H9 (cell line): ENCODE measurements around the gene IL1RAPL1. TPM values are rescaled to one million over a fixed set of nuclear protein-coding genes. Genes with fewer than 3 reads are reported as not detected.

ENCODE experiments used
- DNase-seq: peaks from one replicate; pipeline ENCODE4 v3.0.0-alpha.2; 2017
- H2AFZ ChIP-seq: one replicate; pipeline ENCODE4 v1.6.1; 2013; ENCODE audit warnings: mild to moderate bottlenecking, low read length, control low read depth, moderate library complexity
- H2AK5ac ChIP-seq: 2 replicates; pipeline ENCODE4 v1.6.1; 2013; ENCODE audit warnings: low read length, control low read depth, mixed read lengths; ENCODE audit not compliant: insufficient read length
- H2BK120ac ChIP-seq: one replicate; pipeline ENCODE4 v1.6.1; 2013; ENCODE audit warnings: low read depth, mild to moderate bottlenecking, low read length, control low read depth, inconsistent platforms; ENCODE audit not compliant: poor library complexity, severe bottlenecking
- H2BK12ac ChIP-seq: 2 replicates; pipeline ENCODE4 v1.6.1; 2013; ENCODE audit warnings: low read length, control low read depth, mixed read lengths, low read depth; ENCODE audit not compliant: insufficient read length
- H2BK15ac ChIP-seq: 2 replicates; pipeline ENCODE4 v1.6.1; 2013; ENCODE audit warnings: low read depth, low read length, control low read depth
- H2BK20ac ChIP-seq: one replicate; pipeline ENCODE4 v1.6.1; 2013; ENCODE audit warnings: low read depth, mild to moderate bottlenecking, low read length, control low read depth, inconsistent platforms; ENCODE audit not compliant: poor library complexity, severe bottlenecking
- H2BK5ac ChIP-seq: 2 replicates; pipeline ENCODE4 v1.6.1; 2013; ENCODE audit warnings: low read length, control low read depth, mixed read lengths; ENCODE audit not compliant: insufficient read length
- H3K14ac ChIP-seq: 2 replicates; pipeline ENCODE4 v1.6.1; 2013; ENCODE audit warnings: low read length, control low read depth; ENCODE audit not compliant: insufficient read depth
- H3K18ac ChIP-seq: 2 replicates; pipeline ENCODE4 v1.6.1; 2013; ENCODE audit warnings: low read depth, mild to moderate bottlenecking, mixed read lengths, low read length, control low read depth; ENCODE audit not compliant: insufficient read length
- H3K23ac ChIP-seq: 2 replicates; pipeline ENCODE4 v1.6.1; 2013; ENCODE audit warnings: low read length, control low read depth, mixed read lengths, low read depth; ENCODE audit not compliant: insufficient read length
- H3K23me2 ChIP-seq: 2 replicates; pipeline ENCODE4 v1.6.1; 2013; ENCODE audit warnings: low read depth, mild to moderate bottlenecking, mixed read lengths, low read length, control low read depth; ENCODE audit not compliant: insufficient read length, poor library complexity, severe bottlenecking
- H3K27ac ChIP-seq: 2 replicates; pipeline ENCODE4 v1.5.1; 2013; ENCODE audit warnings: low read length, control low read depth, mixed read lengths, low read depth; ENCODE audit not compliant: insufficient read length
- H3K27me3 ChIP-seq: 2 replicates; pipeline ENCODE4 v1.6.1; 2013; ENCODE audit warnings: low read length, control low read depth, inconsistent platforms; ENCODE audit not compliant: insufficient read depth
- H3K4ac ChIP-seq: 2 replicates; pipeline ENCODE4 v1.6.1; 2013; ENCODE audit warnings: low read depth, mild to moderate bottlenecking, control low read depth, inconsistent platforms, low read length, moderate library complexity
- H3K4me1 ChIP-seq: 2 replicates; pipeline ENCODE4 v1.6.1; 2013; ENCODE audit warnings: low read length, control low read depth, inconsistent platforms; ENCODE audit not compliant: insufficient read depth
- H3K4me2 ChIP-seq: 2 replicates; pipeline ENCODE4 v1.6.1; 2013; ENCODE audit warnings: low read length, control low read depth, mixed read lengths; ENCODE audit not compliant: insufficient read length, insufficient read depth
- H3K56ac ChIP-seq: 2 replicates; pipeline ENCODE4 v1.6.1; 2013; ENCODE audit warnings: low read depth, mild to moderate bottlenecking, mixed read lengths, low read length, control low read depth; ENCODE audit not compliant: insufficient read length
- H3K79me1 ChIP-seq: 2 replicates; pipeline ENCODE4 v1.6.1; 2013; ENCODE audit warnings: low read depth, mild to moderate bottlenecking, moderate library complexity, low read length, control low read depth, inconsistent platforms; ENCODE audit not compliant: insufficient read depth, poor library complexity, severe bottlenecking
- H3K79me2 ChIP-seq: 2 replicates; pipeline ENCODE4 v1.6.1; 2013; ENCODE audit warnings: low read length, control low read depth, inconsistent platforms; ENCODE audit not compliant: insufficient read depth
- H3K9ac ChIP-seq: 2 replicates; pipeline ENCODE4 v1.6.1; 2013; ENCODE audit warnings: low read length, control low read depth, mixed read lengths; ENCODE audit not compliant: insufficient read length; ENCODE audit errors: extremely low read depth
- H3K9me3 ChIP-seq: one replicate; pipeline ENCODE4 v1.6.1; 2013; ENCODE audit warnings: low read depth, low read length, inconsistent platforms; ENCODE audit not compliant: control insufficient read depth
- H3T11ph ChIP-seq: one replicate; pipeline ENCODE4 v1.6.1; 2013; ENCODE audit warnings: mild to moderate bottlenecking, low read length, control low read depth, inconsistent platforms
- H4K20me1 ChIP-seq: one replicate; pipeline ENCODE4 v1.6.1; 2013; ENCODE audit not compliant: control insufficient read depth, insufficient read length, insufficient read depth
- H4K5ac ChIP-seq: 2 replicates; pipeline ENCODE4 v1.6.1; 2013; ENCODE audit warnings: low read depth, mild to moderate bottlenecking, mixed read lengths, low read length, control low read depth; ENCODE audit not compliant: insufficient read length
- H4K8ac ChIP-seq: replicated peaks from 2 replicates; pipeline ENCODE4 v1.6.1; 2013; ENCODE audit warnings: low read length, control low read depth, mixed read lengths, low read depth; ENCODE audit not compliant: insufficient read length
- H4K91ac ChIP-seq: 2 replicates; pipeline ENCODE4 v1.6.1; 2013; ENCODE audit warnings: low read depth, mild to moderate bottlenecking, moderate library complexity, mixed read lengths, low read length, control low read depth; ENCODE audit not compliant: insufficient read length
- H3K27ac Mint-ChIP-seq, 3 experiments: 2 replicates in 2 of 3; 3 replicates in 1 of 3; pipeline ENCODE4 v1.8.0; 2020 to 2021; ENCODE audit warnings: mixed read lengths in 3 of 3, mild to moderate bottlenecking in 1 of 3, moderate library complexity in 1 of 3
- H3K27me3 Mint-ChIP-seq: 2 replicates; pipeline ENCODE4 v1.8.0; 2021; ENCODE audit warnings: low read depth, mild to moderate bottlenecking, moderate library complexity, mixed read lengths
- H3K36me3 Mint-ChIP-seq, 3 experiments: 2 replicates in 2 of 3; 3 replicates in 1 of 3; pipeline ENCODE4 v1.8.0; 2020 to 2021; ENCODE audit warnings: low read depth in 3 of 3, mixed read lengths in 3 of 3; ENCODE audit not compliant: insufficient read depth in 1 of 3
- H3K4me1 Mint-ChIP-seq, 2 experiments: 2 replicates each; pipeline ENCODE4 v1.8.0; 2020; ENCODE audit warnings: mixed read lengths in 2 of 2
- H3K4me3 Mint-ChIP-seq, 2 experiments: 2 replicates in 1 of 2; 3 replicates in 1 of 2; pipeline ENCODE4 v1.8.0; 2020 to 2021; ENCODE audit warnings: mild to moderate bottlenecking in 2 of 2, mixed read lengths in 2 of 2, moderate library complexity in 1 of 2
- H3K9me3 Mint-ChIP-seq, 2 experiments: 2 replicates in 1 of 2; 3 replicates in 1 of 2; pipeline ENCODE4 v1.8.0; 2020; ENCODE audit warnings: mild to moderate bottlenecking in 2 of 2, mixed read lengths in 2 of 2, moderate library complexity in 1 of 2
- CTCF ChIP-seq: fragments of 200-600 bp; sonication (generic); conservative IDR thresholded peaks from 3 replicates; pipeline ENCODE4 v1.8.0; 2021; ENCODE audit warnings: antibody characterized with exemption, mild to moderate bottlenecking
- WGBS: extraction: QIAGEN DNeasy Blood & Tissue Kit; methylation state at CpG from one replicate; pipeline ENCODE4 v1.1.7; 2013; ENCODE audit warnings: missing lambda C conversion rate, low lambda C conversion rate, mixed read lengths; ENCODE audit not compliant: insufficient read length; ENCODE audit errors: extremely low coverage; 5-methylcytosine and 5-hydroxymethylcytosine counted together
- total RNA-seq: library from RNA; stranded (reverse); gene quantifications from 2 replicates; pipeline ENCODE4 v1.2.1, GENCODE V29; 2021

Gene IL1RAPL1
- total RNA-seq, 1 experiment from 2014 or later: 0.31 TPM

- no peak overlapping the region for H3K18ac ChIP-seq
- H3K27ac ChIP-seq: no peak overlapping the region
- no peak overlapping the region for H2BK120ac ChIP-seq
- no peaks in the 10 kb centered on the region for H3K9me3 ChIP-seq
- H3K79me2 ChIP-seq: no peaks in the 10 kb centered on the region
- no peak overlapping the region for H3K4ac ChIP-seq
- H3K4me2 ChIP-seq: no peak overlapping the region
- Mint-ChIP-seq H3K4me3 (no peak overlapping the region), H3K27me3 (no peaks in the 10 kb centered on the region), H3K4me1 (no peaks in the 10 kb centered on the region; a peak in 1 of 4 replicates), H3K9me3 (peaks cover 0 to 24% of the 10 kb centered on the region in 2 experiments; a peak in 4 of 5 replicates), H3K27ac (no peak overlapping the region), H3K36me3 (no peaks in the 10 kb centered on the region)
- no peak overlapping the region for H4K91ac ChIP-seq
- H2BK15ac ChIP-seq: no peak overlapping the region
- H2AFZ ChIP-seq: no peak overlapping the region
- H4K8ac ChIP-seq: no peak overlapping the region
- no peak overlapping the region for H3K9ac ChIP-seq
- H3T11ph ChIP-seq: no peak overlapping the region
- no peak overlapping the region for H2BK12ac ChIP-seq
- H4K5ac ChIP-seq: no peak overlapping the region
- H3K14ac ChIP-seq: no peak overlapping the region
- no peaks in the 10 kb centered on the region for H4K20me1 ChIP-seq
- WGBS: no CpG with 5 or more reads among the region's 2 CpGs
- no peak overlapping the region for H2BK20ac ChIP-seq
- no peak overlapping the region for H2AK5ac ChIP-seq
- H3K27me3 ChIP-seq: no peaks in the 10 kb centered on the region
- H3K79me1 ChIP-seq: no peaks in the 10 kb centered on the region
- H3K23ac ChIP-seq: no peak overlapping the region
- no peaks in the 10 kb centered on the region for H3K4me1 ChIP-seq
- no peak for DNase-seq
- no peak overlapping the region for H2BK5ac ChIP-seq
- no peak for TF ChIP-seq CTCF
- no peak overlapping the region for H3K56ac ChIP-seq
- no peaks in the 10 kb centered on the region for H3K23me2 ChIP-seq
Observed at GRCh38 chrX:29487214-29487613, 900.0 kb downstream of the IL1RAPL1 start.
